ENCODE measurements around the gene SESN3.
A peak's percentile ranks its signal among the peaks of the same experiment; 100 is the strongest.
"Not testable (repeated sequence)": the region's sequence is repeated elsewhere in the genome, so short reads cannot be mapped to it uniquely, and the experiment has no call there.

The SESN3 gene

DNA sequence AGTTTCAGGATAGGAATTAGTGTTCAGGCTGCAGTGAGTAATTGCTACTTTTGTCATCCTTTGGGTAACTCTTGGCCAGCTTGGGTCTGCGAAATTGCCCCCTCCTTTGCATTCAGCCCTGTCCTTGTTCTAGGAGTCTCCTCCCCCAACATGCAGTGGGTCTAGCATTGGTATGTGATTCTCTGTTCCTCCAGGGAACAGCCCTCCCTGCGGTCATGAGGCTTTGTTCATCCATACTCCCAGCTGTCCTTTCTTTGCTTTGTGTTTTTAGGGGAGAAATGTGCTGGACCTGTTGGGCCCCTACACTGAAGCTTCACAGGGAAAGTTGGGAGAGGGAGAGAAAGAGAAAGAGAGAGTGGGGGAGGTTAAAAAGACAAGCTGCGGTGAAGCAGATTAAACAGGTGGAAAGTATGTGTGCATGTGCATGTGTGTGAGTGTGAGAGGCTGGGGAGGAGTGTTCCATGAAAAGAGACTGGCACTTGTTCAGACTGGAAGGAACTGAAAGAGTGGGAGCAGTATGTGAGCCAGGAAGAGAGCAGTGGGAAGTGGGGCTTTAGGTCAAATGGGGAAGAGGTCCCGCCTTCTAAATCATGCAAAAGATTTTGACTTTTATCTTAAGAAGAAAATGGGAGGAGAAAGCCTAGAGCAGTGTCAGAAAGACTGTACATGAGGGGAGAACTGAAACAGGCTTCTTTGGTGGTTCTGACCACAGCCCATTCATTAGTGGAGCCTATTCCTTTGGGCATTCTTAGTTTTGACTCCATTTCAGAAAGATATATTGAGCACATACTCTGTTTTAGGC lies 17.9 kb upstream of the SESN3 start:
- no peak for DNase-seq

DNA sequence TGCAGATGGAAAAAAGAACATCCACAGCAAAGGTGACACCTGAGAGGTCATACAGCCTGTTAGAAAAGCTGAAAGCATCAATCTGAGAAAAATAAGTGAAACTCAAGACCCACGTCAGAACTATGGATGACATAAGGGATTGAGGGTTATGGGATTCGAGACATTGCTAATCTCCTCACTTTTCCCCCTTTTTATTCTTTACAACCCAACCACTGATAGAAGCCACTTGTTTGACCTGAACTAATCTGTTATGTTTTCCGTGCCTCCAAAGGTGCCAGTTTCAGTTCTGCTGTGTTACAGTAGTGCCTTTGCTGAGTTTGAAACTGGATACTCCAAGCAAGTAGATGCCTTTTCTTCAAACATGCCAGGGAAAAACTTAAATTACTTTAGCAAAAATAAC lies 16.9 kb upstream of the SESN3 start:
- no peak for DNase-seq

DNA sequence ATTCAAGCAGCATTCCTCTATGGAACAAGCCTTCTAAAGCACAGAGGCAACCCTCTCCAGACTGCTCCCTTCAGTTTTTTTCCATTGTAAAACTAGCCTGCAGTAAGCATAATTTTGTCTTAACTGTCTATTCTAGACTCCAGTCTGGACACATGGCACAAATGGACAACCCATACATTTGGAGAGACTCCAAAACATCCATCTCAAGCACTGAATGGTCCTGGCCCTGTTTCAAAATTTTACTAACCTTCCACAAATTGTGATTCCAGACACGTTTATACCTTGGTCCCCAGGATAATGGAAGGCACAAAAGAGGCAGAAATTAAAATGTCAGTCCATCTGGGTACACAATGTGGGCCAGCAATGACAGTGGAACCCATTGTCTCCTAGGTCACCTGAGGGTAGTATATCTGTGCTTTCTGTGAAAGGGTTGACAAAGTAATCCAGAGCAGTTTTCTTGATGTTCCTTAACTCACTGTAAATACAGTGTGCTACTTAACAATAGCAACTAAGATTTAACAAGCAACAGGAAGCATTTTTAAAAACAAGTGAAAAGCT lies 16.2 kb upstream of the SESN3 start:
- DNase-seq = no peak

DNA sequence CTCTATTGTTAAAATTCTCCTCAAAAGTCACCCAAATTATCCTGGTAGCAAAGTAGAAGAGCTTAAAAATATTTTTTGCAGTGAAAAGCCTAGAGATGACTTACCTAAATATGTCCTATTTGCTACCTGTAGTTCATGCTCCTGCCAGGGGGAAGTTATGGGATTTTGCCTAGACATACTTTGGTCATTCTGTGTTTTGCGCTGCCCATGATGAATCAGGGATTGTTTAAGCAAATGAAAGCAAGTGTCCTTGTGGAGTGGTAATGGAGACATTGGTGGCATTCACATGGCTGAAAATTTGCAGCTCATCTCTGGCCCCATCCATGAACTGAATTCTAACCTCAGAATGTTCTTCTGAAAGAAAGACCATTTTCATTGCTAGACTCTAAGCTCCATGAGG lies 14.6 kb upstream of the SESN3 start:
- no peak for DNase-seq

DNA sequence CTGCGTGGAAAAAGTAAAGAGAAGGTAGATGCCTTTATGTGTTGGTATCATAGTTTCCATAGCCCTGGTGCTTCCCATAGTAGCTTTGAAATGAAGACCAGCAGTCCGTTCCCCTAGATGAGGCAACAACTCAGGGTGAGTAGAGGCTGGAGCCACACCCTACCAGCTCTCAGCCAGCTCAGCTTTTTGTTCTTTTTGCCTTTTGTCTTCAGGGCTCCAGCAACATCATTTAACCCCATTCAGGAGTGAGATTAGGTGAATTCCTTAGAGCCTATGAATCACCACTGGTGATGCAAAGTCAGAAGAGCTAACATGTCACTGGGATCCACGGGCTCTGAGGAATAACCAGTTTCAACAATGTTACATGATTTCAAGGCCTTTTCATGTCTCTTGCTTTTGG lies 14.0 kb upstream of the SESN3 start:
- no peak for DNase-seq

DNA sequence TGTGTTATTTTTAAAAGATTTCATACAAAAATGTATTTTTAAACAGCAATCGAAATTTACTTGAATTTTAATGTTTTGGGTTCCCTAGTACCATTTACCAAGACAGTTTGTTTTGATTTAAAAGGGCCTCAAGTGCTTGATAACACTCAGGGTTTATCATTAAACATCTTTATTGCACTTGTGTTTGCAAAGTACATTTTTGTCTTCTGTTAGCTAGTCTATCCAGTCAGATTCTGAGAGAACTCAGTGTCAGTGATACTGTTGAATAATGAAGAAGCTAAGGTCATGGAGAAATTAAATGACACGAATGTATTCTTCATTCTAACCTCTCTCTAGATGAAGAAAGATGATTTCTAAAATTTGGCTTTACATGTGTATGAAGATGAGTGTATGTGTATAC lies 12.7 kb upstream of the SESN3 start:
- no peak for DNase-seq

DNA sequence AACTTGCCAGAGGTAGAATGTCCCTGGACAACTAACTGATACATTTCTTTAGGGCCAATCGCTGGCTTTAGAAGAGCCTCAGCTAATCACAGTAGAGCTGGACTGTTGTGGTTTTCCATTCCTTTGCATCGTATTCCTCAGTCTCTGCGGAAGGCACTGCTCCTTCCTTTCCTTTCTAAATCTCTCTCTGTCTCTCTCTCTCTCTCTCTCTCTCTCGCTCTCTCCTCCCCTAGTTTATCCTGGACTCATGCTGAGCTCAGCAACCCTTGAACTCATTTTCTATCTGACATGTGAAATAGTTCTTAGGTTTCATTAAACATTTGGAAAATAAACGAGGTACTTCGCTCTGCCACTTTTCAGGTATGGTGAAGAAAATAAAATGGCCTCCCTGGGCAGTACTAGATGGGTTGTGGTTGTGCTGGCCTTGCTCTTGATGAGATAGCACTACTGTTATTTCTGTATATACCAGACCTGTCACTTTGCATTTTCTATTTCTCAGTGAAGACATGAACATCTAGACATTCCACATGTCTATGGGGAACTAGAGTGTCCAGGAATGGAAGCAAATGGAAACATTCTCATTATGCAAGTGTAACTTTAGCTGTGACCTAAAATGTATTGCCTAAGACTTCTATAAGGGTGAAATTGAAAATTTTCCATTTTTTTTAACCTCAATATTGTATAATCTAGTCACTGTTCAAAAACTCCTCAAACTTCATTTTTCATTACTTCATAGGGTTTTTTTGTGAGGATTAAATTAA lies 12.0 kb upstream of the SESN3 start:
- no peak for DNase-seq

DNA sequence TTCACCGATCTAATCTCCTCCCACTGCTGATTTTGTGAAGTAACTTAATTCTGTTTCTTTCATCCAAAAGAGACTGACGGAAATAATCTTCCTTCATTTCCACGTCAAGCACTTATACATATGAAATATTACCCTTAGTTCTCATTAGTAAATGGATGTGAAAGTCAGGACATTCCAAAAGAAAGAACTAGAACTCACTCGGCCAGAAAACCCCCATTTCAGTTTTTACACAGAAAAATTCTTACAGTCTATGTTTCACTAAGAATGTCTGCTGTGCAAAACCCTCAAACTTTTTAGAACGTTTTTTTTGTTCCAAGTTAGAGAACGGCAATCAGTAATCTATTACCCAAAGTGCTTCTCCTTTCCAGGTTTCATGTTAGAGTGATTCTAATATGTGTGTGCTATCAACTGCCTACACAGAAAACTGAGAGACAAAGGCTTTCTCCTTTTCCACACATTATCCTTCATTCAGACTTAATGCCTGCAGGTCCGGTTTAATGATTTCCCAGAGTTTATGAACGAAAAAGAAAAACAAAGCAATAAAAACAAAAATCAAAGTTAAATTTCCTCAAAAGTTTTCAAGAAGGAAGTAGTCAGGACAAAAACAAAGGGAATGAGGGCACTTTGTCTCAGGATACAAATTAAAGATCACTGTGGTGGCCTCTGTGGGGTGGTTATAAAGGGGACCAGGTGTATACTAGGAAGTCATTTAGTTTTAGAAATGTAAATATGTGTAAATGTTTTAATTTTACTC lies 11.3 kb upstream of the SESN3 start:
- DNase-seq = no peak

DNA sequence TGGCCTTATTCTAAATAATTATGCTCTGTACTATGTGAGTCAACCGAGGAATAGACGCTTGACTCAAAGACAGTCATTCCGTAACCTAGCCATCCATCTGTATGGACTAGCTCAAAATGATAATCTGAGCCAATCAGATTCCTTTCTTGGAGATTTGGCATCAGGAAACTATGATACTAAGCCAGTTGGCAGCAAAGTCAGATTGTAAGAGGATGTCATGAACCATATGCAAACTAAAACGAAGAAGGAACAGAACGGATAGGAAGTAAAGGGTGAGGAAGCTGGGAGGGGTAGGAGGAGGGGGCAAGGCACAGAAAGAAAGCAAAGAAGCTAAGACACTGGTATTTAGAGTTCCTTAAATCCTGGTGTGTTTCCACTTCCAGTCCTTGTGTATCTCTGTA lies 10.7 kb upstream of the SESN3 start:
- no peak for DNase-seq

DNA sequence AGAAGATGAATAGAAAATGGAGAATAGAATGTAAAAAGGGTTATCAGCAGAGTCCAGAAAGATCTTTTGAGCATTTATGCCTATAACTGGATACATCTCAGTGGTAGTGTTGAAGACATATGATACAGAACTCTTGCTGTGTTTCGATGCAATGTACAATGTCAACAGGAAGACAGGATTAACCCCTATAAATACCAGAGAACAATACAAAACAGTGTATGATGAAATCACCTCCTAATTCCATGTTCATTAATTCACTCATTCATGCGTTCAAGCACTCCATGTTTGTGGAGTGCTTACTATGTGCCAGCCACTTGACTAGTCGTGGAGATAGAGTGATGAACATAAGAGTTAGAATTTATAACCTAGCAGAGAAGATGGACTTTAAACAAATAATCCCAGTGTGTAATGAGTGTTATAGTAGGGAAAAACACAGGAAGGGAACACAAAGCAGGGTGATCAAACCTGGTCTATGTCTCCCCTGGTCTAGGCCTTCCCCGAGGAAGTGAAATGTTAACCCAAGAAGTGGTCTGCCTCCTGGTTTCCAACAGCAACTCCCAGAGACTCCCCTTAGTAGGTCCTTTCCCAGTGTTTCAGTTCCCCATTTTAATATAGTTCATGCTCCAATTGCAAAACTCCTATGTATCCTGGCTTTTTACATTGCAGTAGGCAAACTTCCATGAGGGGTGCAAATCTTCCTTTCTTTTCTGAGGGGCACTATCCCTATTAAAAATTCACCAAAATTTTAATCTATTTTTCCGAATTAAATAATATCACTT lies 9.1 kb upstream of the SESN3 start:
- DNase-seq = no peak

DNA sequence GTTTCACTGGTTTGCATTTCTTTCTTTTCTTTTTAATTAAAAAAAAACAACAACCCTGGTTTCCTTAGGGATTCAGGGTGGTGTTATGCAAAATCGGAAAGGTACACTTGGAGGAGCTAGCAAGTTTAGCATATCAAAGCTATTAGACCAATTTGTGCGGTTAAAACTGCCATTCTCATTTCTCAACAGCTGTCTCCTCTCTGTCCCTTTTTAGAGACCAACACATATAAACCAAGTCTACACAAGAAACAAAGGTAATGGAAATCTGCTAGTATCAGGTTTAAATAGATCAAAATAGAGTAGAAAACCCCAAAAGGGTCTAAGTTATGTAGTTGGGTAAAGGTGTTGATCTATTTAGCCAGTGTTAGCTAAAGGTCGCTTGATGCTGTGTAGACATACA lies 1.7 kb upstream of the SESN3 start:
- DNase-seq = no peak

DNA sequence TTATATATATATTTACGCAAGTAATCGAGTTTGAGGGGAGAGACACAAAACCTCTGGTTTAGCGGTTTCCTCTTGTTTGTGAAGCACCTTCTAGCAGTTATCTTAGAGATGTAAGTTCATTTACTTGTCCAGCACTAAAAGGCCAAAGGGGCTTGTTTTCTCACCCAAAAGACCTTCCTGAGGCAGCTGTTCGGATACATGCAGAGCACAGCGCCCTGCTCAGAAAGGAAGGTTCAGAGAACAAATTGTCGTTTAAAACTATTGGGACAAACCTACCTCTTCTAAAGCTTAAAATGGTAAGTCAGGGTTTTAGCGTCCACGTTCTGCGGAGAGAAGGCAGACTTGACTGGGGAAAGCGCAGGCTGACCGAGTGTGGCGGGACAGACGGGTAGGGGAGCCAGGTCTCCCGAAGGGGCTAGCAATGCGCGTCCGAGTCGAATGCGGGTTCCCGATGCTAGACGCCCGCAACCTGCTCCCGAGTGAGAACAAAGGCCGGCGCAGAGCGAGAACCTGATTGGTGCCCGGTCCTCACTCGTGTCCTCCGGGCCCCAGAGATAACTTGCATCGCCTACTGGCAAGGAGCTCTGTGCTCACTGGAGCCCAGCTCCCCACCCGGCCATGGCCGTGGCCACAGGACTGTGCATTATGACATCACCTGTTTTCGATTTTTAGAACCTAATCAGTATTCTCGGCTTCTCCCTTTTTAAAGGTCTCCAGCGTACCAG lies 1.0 kb upstream of the SESN3 start:
- no peak for DNase-seq

DNA sequence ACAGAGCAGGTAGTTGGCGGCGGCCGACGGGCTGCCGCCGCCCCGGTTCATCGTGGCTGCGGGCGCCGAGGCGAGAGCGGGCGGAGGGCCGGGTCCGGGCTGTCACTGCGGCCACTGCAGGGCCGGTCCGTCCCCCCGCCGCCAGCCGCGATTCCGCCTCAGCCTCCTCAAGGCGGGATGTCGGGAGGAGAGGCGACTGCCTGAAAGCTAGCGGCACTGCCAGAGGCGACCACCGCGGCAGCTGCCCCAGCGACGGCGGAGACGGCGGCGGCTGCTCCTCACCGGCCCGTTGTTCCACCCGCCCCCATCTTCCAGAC lies 234 bp downstream of the SESN3 start:
- peak; percentile 33 for DNase-seq

DNA sequence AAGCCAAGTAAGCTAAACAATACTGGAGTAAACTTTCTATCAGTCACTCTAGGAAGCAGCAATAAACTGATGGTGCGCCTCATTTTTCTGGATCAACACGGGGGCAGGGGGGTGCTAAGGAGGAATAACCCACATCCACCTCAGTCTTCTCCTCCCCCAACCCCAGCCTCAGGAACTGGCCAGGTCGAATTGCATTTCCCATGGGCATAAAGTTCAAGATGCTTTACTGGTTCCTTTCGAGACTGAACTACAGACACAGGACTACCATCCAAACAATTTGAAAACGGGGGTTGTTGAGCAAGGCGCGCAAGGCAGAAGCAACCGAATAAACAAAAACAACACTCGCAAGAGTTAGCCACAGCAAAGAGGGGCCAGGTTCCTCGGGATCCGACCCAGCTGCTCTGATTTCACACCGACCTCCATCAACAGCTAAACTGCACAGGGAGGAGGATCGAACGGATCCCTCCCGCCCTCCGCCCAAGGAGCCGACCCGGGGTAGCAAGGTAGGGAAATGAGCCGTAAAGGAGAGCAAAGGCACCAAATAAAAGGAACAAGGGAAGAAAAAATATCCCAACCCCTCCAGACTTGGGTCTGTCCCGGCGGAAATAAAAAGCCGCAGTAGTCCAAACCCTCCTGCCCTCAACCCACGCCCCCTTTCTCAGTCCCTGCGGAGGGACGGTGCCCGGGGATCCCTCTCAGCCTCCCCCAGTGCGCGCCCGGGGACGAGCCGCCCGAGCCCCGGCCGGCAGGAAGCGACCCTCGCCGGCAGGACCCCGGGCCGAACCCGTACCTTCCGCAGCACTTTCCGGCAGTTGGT lies 801 bp downstream of the SESN3 start:
- DNase-seq = no peak

DNA sequence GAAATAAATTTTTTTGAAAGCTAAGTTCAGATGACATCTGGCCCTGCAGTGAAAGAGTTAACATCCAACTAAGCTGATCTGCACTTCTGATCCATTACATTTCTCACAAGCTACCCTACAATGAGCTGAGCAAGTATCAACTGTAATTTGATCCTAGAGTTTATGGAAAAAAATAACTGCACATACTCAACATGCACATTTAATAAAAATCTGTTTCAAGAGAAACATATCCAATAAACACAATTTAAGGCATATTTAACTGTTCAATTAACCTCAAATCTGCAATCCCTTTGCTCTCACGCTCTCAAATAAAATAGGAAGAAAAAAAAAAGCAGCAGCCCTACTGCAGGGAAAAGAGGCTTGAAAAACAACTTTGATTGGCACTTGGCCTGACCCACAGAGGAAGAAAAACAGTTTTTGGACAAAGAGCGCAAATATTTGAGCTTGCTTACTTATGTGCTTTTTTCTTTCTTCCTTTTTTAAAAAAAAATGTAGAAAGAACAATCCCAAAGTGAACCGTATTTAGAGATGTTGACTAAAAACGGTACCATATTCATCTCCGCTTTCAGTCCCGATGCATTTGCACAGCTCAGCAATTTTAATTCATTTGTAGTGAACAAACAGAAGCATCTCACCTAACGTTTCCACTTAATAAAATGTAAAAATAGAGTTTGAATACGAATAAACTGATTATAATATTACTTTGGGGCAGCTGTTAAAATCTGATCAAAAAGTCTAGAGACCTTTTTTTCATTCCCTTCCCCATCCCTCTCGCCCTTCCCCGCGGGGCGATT lies 1.6 kb downstream of the SESN3 start:
- no peak for DNase-seq

DNA sequence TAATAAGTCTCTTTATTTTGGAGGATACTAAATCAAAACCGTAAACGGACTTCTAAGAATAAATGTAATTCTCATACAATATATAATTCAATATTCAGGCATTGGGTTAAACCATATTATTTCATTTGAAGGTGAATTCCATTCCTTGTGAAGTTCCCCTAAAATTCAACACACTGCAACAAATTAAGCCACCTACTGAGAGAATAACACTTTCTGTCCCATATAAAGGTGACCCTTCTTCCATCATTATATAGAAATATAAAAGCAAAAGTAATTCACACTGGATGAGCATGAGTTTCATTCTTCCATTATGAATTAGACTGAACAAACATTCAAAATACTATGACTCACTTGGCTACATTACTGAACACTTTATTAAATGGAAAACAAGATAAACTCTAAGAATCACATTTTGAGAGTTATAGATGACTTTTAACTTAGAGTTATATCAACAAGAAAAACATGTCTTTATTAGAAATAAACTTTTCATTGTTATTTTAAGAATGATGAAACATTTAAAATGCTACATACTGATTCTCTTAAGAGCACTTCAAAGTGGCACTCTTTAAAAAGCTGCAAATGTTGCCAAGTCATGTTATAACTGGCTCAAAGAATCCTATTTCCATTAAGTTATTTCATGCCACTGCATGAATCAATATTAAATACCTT lies 2.8 kb downstream of the SESN3 start:
- no peak for DNase-seq

DNA sequence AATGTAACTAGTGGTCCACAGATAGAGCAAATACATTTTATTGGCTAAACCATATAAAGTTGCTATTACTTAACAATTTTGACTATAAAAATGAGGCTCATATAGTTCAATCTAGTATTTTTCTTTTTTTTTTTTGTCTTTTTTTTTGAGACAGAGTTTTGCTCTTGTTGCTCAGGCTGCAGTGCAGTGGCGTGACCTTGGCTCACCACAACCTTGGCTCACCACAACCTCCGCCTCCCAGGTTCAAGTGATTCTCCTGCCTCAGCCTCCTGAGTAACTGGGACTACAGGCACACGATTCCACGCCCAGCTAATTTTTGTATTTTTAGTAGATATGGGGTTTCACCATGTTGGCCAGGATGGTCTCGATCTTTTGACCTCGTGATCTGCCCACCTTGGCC lies 3.9 kb downstream of the SESN3 start:
- not testable (repeated sequence) for DNase-seq

DNA sequence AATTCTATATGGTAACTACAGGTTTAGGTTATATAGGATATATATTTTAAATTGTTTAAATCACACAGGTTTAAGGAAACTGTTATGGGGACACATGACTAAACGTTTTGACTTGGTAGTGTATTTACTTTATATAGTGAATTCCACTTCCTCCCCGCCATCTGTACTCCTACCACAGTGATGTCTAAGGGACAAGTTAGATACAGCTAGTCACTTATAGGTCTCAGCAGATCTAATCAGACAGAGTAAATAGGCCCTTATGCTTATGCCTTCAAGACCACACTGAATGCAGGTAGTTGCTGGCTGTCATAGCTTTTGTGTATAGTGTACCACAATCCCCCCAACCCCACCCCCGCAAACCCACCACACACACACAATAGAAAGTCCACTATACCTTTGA lies 8.2 kb downstream of the SESN3 start:
- DNase-seq = no peak

DNA sequence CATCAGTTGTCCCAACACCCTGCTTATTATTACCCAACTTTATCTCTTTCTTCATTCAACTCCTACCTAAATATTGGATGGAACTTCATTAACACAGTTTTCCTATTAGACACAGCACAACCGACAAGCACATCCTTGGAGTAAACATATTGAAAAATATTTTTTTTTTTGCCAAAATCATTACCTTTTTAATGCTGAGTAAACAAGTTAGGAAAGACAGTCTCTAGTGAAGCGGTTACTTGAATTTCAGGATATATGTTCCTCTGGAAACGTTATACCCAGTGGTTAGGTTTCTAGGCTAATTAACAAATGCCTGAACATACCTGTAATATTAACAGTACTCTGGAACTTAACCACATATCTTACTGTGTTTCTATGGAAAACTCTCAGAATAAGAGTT lies 11.4 kb downstream of the SESN3 start:
- no peak for DNase-seq

DNA sequence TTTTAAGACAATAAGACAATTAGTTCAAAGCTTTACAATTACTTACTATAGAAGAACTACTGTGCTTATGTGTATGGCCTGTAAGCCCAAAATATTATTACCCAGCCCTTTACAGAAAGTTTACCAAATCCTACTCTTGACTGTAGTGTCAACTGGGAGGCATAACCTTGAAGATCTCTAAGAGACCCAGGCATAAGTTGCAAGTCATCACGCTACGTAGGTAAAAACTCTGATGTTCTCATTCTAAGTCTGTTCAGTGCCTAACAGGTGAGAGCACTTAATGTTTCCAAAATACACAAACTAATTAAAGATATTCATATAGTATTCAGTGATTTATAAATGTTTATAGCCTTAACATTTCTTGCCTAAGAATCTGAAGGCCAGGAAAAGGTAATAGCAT lies 12.9 kb downstream of the SESN3 start:
- no peak for DNase-seq

Measured in 8988T (cell line).